Measurements from ENCODE around the gene TADA2A.
"Not testable (repeated sequence)": the region's sequence is repeated elsewhere in the genome, so short reads cannot be mapped to it uniquely, and the experiment has no call there.

The TADA2A gene

GRCh38 chr17:37400505-37400904 lies 6.2 kb upstream of the TADA2A start:
- no peak for FAIRE-seq

- FAIRE-seq = not testable (repeated sequence)
Measured at GRCh38 chr17:37405522-37405921, 1.2 kb upstream of the TADA2A start.

- FAIRE-seq = no peak
Measured at GRCh38 chr17:37405955-37406634, 591 bp upstream of the TADA2A start.

DNA sequence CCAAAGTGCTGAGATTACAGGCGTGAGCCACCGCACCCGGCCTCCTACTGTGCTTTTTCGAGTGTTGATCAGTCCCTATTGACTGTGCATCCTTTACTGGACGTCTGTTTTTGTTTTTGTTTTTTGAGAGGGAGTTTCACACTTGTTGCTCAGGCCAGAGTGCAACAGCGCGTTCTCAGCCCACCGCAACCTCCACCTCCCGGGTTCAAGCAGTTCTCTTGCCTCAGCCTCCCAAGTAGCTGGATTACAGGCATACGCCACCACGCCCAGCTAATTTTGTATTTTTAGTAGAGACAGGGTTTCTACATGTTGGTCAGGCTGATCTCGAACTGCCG lies 1.4 kb downstream of the TADA2A start:
- not testable (repeated sequence) for FAIRE-seq

DNA sequence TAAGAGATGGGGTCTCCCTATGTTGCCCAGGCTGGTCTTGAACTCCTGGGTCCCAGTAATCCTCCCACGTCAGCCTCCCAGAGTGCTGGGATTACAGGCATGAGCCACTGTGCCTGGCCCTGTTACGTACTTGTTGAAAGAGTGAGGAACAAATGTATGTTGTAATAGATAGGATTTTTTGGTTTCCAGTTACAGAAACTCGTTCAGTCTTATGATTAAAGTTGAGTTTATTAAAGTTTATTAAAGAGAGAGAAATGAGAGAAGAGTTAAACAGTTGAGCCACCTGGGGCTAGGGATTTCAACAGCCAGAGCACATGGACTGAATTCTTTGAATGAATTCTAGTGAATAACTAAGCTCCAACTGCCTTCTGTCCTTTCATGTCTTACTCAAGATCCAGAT lies 3.7 kb downstream of the TADA2A start:
- FAIRE-seq = no peak

DNA sequence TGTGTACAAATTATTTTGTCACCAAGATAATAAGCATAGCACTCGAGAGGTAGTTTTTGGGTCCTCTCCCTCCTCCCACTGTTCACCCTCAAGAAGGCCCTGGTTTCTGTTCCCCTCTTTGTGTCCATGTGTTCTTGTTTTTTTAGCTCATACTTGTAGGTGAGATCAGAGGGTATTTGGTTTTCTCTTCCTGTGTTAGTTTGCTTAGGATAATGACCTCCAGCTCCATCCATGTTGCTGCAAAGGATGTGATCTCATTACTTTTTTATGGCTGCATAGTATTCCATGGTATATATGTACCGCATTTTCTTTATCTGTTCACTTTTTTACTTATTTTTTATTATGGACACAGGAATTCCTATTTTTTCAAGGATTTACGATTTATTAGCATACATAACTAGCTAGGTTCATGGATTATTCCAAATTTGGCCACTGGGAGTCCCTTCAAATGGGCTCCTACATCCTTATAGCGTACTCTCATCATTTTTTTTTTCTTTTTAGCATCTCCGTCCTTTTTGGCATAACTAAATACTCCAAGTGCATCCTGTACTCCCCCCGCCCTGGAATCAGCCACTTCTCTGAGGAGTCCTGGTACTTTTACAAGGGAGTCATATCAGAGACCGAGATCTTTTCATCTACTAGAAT lies 7.3 kb downstream of the TADA2A start:
- FAIRE-seq = no peak

DNA sequence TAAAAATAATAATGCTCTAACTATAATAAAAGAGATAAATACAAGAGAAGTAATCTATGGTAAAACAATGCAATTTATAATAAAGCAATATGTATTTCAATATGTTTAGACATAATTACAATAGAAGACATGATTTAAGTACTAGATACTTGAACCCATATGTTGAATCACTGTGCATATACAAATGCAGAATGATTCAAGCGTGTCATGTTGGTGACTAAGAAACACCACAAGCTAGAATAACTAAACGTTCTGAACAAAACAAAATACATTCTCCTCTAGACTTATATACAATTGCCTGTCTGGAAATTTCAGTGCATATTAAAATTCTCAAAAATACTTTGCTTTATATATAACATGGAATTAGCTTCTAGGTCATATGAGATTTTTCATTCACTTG lies 11.2 kb downstream of the TADA2A start:
- FAIRE-seq = no peak

- no peak for FAIRE-seq
Measured at GRCh38 chr17:37422971-37423625, 16.4 kb downstream of the TADA2A start.

DNA sequence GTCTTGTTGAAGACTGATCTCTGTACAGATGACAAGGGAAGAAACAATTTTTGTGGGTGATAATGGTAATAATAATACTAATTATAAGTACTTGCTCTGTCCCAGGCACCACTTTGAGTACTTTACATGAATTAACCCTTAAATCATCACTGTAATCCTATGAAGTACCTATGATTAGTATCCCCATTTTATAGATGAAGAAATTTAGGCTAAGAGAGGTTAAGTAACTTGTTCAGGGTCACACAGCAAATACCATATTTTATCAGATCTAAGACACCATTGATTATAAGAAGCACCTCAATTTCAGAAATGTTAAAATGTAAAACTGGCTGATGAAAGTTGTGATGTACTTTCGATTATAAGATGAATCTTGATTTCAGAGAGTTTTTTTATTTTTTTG lies 18.6 kb downstream of the TADA2A start:
- FAIRE-seq = no peak

DNA sequence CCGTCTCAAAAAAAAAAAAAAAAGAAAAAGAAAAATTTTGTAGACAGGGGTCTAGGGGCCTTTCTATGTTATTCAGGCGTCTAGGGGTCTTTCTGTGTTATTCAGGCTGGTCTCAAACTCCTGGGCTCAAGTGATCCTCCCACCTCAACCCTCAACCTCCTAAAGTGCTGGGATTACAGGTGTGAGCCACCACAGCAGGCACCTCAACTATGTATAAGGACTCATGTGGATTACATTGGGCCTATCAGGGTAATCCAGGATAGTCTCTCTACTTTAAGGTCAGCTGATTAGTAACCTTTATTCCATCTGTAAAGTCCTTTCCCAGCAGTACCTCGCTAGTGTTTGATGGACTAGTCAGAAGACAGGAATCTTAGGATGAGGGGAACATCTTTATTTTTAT lies 22.4 kb downstream of the TADA2A start:
- no peak for FAIRE-seq

GRCh38 chr17:37429453-37429852 lies 22.8 kb downstream of the TADA2A start:
- no peak for FAIRE-seq

- no peak for FAIRE-seq
Measured at GRCh38 chr17:37430051-37430627, 23.5 kb downstream of the TADA2A start.

DNA sequence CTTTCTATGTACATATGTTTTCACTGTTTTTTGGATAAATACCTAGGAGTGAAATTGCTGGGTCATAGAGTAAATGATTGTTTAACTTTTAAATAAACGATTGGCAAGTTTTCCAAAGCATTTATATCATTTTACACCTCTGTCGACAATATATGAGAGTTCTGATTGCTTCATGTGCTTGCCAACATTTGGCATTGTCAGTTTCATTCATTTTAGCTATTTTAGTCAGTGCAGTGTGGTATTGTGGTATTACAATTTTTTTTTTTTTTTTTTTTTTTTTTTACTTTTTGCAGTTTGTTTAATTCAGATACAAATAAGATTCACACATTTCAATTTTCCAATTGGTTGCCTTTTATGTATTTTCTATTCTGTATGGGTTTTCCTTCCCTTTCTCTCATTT lies 26.0 kb downstream of the TADA2A start:
- no peak for FAIRE-seq

- FAIRE-seq = no peak
Measured at GRCh38 chr17:37438141-37438540, 31.5 kb downstream of the TADA2A start.

DNA sequence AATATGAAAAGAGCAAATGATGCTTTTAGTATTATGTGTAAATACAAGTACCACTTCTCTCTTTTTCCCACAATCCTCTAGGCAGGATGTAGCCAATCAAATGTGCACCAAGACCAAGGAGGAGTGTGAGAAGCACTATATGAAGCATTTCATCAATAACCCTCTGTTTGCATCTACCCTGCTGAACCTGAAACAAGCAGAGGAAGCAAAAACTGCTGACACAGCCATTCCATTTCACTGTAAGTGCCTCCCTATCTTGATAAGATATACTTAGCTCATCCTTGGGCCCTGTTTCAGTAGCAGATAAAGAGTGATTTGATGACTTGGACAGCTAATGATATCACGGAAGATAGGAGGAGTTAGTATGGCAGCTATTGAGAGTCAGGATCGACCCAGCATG lies 33.7 kb downstream of the TADA2A start:
- FAIRE-seq = no peak

DNA sequence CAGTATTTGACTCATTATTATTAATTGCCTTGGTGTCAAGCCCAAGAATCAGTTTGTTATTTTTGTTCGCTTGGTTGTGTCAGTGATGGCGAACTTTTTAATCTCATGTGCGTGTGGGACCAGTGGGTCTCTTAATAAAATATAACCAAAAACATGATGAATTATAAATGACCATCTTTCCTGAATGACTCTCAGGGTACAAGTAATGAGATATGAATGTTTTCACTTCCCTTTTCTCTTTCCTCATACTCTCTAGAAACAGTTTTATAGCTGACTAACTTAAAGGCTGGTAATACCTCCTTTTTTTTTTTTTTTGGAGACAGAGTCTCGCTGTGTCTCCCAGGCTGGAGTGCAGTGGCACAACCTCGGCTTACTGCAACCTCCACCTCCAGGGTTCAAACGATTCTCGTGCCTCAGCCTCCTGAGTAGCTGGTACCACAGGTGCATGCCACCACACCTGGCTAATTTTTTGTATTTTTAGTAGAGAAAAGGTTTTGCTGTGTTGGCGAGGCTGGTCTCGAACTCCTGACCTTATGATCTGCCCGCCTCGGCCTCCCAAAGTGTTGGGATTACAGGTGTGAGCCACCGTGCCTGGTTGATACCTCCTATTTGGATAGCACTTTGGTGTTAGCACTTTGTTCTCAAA lies 34.8 kb downstream of the TADA2A start:
- FAIRE-seq = not testable (repeated sequence)

DNA sequence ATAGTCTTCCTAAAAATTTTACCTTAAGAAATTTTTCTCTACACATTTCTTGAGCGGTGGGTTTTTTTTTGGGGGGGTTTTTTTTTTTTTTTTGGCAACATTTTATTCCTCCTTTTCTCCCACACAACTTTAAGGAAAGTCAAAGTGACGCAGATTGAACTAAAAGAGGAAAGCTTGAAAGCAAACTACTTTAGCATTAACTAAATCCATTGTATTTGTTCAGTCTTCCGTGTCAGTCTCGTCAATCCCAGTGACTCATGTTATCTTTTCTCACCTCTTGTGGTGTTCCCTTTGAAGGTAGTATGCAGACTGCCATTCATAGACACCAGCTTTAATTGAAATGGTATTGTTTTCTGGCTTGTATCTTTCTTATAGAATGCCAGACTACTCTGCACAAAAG lies 39.3 kb downstream of the TADA2A start:
- no peak for FAIRE-seq

DNA sequence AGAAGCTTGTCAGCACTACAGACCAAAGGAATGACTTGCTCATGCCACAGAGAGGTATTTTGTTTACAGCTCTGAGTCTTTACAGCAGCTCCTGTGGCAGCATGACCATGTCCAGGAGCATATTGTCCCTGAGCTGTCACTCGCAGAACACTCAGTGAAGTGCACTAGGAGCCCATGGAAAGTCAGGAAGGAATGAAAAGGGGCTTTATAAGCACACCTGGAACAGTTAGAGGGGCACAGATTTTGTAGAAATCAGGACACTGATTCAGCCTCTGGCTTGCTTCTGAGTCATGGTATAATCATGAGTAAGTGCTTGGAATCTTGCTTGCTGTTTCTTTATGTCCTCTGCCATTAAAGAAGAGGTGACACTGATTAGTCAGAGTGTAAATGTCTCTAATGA lies 41.0 kb downstream of the TADA2A start:
- FAIRE-seq = no peak

DNA sequence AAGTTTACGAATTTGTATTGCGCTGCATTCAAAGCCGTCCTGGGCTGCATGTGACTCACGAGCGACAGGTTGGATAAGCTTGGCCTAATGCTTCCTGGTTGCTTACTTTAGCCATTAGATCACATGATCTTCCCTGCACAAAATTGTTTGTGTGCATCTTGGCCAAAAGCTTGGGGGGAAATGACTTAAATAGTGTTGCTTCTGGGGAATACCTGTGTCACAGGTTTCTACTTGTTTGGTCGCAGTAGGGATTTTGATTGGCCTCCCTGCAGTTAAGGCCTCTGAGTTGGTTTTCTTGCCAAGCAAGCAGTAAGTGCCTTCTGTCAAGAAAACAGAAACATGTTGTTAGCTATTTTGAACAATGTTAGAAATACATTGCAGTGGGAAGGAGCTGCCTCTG lies 43.4 kb downstream of the TADA2A start:
- no peak for FAIRE-seq

DNA sequence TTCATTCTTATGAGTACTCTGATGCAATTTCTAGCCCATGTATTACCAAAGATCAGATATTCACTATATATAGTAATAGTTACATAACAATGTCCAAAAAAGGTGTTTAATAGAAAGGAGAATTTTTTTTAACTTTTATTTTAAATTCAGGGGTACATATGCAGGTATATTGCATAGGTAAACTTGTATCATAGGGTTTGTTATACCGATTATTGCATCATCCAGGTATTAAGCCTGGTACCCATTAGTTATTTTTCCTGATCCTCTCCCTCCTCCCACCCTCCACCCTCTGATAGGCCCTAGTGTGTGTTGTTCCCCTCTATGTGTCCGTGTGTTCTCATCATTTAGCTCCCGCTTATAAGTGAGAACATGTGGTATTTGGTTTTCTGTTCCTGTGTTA lies 51.1 kb downstream of the TADA2A start:
- FAIRE-seq = not testable (repeated sequence)

DNA sequence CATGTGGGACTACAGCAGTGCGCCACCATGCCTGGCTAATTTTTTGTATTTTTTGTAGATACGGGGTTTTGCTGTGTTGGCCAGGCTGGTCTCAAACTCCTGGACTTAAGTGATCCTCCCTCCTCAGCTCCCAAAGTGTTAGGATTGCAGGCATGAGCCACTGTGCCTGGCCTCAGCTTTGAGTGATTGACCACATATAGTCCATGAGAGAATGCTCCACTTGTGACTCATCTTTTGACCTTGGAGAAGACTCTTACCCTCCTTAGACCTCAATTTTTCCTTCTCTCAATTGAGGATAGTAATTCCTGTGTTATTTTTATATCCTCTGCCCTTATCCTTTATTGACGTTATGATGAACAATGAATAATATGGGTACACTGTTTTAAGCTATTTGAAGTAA lies 52.1 kb downstream of the TADA2A start:
- FAIRE-seq = no peak

DNA sequence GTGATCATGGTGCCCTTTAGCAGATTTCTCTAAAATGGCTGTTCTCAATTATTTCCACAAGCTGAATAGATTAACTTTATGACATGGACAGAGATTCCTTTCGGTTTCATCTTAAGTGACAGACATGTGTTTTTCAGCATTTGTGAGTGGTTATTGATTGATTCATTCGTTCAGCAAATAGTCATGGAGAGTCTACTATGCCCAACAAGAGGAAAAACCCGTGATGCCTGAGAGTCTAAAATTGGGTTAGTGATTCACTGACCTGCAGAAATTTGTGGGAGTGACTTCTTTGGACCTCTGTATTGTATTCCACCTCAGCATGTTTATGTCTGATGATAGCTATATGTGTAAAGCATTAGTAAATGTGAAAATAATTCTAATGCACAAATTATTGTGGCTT lies 55.0 kb downstream of the TADA2A start:
- no peak for FAIRE-seq

DNA sequence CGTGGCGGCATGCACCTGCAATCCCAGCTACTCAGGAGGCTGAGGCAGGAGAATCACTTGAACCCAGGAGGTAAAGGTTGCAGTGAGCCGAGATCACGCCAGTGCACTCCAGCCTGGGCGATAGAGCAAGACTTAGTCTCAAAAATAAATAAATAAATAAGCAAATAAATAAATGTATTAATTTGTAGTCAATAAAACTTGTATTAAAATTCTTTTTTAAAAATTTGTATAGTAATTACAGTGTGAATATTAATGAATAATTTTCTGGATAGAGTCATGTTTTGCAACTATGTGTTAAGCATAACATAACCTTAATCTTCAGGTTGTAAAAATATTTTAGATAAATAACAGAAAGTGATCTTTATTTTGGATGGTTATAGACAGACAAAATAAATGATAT lies 55.8 kb downstream of the TADA2A start:
- no peak for FAIRE-seq

- no peak for FAIRE-seq
Measured at GRCh38 chr17:37463039-37463438, 56.4 kb downstream of the TADA2A start.
